HG03565 (cell line): ENCODE measurements around the gene TSPAN11.

Experiments
- ATAC-seq: cut with Tn5 transposase; IDR thresholded peaks from one replicate; pipeline ENCODE4 v1.9.1; 2021; ENCODE audit warnings: mild to moderate bottlenecking, moderate library complexity; ENCODE audit not compliant: unreplicated experiment

The TSPAN11 gene

DNA sequence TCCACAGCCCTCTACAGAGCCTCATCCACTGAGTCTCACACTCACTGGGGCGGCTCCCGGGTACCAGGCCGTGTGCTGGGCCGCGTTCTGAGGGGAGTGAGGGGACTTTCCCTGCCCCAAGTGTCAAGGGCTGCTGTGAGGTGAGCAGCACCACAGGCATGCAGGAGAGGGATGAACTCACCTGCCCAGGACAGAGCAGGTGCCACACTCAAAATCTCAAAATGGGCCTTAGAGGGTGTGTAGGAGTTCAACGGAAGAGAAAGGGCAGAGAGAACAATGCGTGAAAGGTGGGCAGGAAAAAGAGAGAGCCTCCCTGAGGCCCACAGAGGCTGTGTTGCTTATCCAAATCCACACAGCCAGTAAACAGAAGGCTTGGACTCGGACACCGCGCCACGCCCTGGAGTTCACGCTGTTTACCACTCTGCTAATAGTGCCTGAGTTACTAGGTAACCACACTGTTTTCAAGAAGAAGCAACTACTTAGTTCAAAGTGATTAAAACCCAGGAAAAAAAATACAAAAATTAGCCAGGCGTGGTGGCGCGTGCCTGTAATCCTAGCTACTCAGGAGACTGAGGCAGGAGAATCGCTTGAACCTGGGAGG is 32.7 kb downstream of the TSPAN11 start:
- no peak for ATAC-seq

DNA sequence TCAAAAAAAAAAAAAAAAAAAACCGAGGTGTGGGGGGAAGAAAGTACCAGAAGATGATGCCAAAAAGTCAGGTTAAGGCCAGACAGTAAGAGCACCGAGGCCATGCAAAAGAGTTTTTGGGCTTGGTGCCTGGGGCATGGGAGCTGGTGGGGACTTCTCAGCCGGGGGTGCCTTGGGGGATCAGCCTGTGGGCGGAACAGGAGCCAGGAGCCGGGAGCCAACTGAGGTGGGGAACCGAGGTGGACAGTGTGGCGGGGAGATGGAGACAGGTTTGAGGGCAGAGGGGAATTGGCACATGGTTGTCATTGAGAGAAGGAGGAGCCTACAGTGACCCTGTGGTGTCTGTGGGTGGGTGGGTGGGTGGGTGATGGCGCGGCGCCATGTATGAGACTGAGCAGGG is 33.2 kb downstream of the TSPAN11 start:
- no peak for ATAC-seq

- ATAC-seq, result no peak
Measured at GRCh38 chr12:30961030-30961429, 34.5 kb downstream of the TSPAN11 start.

- no peak for ATAC-seq
Measured at GRCh38 chr12:30962047-30962446, 35.5 kb downstream of the TSPAN11 start.

- ATAC-seq, result no peak
Measured at GRCh38 chr12:30963709-30964564, 37.4 kb downstream of the TSPAN11 start.

- ATAC-seq, result no peak
Measured at GRCh38 chr12:30964896-30965612, 38.5 kb downstream of the TSPAN11 start.

DNA sequence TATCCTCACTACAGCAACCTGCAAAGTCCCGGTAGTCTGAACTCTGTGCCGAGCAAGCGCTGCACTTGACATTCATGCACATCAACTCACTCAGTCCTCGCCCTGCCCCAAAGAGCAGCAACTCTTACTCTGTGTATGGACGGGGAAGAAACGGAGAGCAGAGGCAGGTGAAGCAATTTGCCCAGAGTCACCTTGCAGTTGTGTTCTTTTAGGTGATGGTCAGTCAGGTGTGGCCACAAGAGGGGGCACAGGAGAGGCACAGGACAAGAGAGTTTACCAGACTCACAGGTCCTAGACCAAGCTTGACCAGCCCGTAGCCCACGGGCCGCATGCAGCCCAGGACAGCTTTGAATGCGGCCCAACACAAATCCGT is 39.1 kb downstream of the TSPAN11 start:
- ATAC-seq, result no peak

DNA sequence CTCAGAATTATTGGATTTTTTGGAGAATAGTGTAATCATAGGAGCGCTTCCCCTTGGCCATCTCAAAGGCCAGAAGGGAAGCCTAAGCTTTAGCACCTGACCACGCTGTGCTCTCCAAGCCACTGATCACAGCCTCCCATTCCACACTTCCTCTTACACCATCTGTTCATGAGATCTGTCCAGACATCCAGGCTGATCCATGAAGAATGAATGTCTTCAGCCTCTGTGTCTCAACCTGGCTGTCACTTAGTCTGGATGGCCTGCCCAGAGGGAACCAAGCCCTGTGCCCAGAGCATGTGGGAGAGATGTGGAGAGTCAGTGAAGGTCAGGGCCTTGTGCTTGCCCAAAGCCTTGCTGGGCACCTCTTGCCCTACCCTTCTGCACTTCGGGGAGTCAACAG is 40.5 kb downstream of the TSPAN11 start:
- ATAC-seq, result no peak

GRCh38 chr12:30968211-30968610 is 41.7 kb downstream of the TSPAN11 start:
- ATAC-seq, result no peak

- no peak for ATAC-seq
Measured at GRCh38 chr12:30969006-30969405, 42.5 kb downstream of the TSPAN11 start.

DNA sequence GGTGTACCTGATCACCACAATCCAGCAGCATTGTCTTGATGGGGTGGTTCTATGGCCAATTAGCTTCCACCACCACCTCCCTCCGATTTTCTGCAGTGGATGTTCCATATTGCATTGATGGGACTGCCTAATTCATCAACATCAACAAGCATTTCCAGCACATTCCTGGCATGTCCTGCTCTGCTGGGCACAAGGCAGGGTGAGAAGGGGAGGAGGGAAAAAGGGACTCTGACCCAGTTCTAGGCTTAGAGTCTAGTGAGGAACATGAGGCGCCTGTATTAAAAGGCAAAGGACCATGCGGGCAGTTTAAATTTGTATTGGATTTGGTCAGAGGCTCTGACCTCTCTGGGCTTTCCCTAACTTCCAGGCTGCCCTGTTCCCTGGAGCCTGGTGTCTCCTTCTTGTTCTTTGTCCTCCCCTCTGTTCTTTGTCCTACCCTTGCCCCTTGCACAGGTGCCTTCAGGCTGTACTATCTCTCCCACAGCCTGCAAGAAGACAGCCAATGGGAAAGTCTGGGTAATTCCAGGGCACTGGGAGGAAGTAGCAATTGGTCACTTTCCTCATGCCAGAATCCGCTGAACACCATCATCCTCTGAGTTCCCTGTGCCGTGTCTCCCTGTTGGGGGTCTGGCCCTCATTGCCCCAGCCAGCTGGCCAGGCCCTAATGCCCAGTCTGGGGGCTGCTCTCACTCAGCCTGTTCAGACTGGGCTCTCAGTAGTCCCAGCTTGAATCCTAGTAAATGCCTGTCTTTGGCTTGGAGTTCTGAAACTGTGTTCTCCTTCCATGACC is 43.3 kb downstream of the TSPAN11 start:
- no peak for ATAC-seq

DNA sequence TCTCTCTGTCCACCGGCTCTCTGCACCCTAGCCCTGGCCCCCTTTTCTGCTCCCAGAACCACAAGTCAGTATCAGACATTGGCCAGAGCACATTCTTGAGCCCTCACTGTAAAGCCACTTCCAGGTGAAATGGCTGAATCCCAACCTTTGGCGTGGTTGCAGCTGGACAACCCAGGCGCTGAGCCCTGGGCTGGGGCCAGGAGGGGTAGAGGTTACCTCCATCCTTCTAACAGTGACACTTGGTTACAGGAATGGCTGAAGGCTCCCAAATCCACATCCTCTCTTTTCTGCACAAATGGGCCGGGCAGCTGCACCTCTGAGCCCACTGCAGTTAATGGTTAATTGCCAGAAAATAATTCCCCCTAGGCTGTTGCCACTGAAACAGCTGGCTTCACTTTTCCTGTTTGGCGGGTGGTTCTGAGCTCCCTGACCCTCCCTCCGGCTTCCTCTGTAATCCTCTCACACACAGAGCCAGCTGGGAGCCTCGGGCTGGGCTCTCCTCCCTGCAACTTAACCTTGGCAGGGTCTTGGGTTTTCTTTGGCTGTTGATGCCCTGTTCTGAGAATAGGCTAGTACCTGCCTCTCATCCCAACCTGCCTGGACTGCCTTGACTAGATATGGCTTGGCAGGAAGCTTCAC is 44.1 kb downstream of the TSPAN11 start:
- ATAC-seq, result no peak

DNA sequence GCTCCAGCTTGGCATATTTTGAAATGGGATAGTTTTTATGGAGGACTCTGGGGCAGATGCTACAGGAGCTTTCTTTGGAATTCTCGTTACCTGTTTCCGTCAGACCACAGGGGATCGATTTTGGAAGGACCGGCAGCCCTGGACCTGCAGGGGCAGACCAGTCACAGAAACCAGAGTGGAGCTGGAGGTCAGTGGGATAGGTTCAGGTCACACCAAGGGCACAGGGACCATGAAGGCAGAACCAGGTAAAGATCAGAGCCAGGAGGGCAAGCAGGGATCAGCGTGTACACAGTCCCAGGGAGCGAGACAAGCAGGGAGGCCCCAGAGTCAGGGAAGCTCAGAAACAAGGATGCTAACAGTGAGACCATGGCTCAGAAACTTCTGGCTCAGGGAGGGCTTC is 45.5 kb downstream of the TSPAN11 start:
- no peak for ATAC-seq

DNA sequence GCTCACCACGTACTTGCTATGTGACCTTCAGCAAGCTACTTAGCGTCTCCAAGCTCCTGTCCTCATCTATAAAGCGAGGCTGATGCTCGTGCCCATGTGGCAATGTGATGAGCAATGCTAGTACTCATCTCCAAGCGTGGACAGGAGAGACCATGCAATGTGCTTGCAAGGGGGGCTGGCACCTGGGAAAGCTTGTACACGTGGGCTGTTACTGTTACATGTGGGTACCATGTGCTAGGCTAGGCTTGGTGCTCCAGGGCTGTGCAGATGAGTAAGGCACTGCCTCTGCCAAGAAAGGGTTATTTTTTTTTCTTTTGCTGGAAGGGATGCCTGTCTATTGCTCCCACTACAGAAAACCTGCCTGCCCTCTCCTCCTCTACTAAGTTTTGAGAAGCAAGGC is 46.6 kb downstream of the TSPAN11 start:
- no peak for ATAC-seq

DNA sequence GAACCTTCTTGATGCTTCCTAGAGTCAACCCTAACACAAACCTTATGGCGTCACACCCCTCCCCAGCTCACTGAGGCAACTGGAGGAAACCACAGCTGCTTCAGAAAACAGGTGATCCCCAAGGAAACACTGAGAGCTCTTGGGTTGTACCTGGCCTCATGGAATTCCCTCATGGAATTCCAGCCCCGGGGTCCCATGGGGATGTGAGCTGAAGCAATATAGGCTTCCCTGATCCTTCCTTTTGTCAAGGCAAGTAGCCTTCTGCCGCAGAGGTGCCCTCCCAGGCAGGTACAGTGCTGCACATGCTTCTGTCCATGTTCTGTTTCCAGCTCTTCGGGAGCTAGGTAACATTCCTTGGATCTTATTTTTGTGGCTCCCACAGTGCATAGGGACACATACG is 47.3 kb downstream of the TSPAN11 start:
- no peak for ATAC-seq

DNA sequence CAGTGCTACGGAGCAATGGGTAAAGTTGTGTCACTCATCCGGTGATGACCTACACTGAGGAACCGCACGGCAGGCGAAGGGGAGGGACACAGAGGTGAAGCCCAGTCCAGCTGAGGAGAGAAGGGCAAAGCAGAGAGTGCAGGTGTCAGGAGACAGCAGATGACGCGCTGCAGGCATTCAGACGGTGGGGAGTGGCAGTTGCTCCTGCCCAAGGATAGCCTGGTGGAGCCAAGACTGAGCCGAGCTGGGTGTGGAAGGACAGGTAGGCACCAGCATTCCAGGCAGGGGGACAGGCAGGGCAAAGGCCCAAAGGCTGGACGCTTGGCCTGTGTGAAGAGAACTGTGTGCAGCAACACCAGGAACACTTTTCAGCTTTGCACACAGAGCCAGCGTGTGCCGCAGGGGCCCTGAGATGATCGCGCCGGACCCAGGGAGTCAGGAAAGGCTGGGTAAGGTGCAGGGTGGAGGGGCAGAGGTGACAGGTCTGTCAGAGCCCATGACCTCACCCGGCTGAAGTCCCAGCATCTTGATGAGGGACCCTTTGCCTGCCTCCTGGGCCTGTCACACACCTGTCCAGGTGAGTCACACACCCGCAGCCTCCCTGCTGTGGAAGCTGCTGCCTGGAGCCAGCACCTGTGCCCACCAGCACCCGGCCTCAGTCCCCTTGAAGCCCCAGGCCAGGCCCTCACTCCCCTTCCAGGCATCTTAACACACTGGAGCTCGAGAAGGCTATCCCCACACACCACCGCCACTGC is 48.4 kb downstream of the TSPAN11 start:
- no peak for ATAC-seq

DNA sequence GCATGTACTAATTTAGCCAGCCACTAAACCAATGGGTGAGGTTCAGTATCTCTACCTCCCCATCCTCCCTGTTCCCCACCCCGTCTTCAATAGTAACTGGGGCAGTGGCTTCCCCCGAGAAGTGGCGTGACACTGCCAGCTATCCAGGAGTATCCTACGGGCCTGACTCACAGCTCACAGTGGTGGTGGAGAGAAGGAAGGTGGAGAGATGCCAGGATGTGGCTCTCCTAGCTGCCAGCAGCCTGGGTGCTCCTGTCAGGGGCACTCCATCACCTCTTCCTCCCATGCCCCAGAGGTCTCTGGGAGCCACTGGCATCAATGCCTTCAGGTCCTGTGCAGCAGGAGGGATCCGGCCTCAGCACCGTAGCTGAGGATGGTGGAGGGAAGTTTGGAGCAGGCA is 49.0 kb downstream of the TSPAN11 start:
- no peak for ATAC-seq

DNA sequence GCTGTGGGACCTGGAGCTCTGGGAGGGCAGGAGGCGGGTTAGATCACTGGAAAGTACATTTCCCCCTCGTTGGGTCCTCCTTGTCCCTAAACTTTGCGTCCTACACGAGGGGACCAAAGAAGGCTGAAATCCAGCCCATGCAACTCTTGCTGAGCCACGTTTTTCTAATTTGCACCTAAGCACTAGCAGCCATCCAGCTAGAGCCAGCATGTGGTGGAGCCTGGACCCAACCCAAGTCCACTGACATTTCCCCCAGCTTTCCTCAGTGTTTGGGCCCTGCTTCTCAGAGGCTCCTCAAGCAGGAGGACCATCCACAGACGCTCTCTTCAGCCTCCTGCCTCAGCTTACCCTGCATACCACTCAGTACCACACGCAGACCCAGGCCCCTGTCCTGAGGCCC is 49.7 kb downstream of the TSPAN11 start:
- no peak for ATAC-seq

- no peak for ATAC-seq
Measured at GRCh38 chr12:30977124-30977523, 50.6 kb downstream of the TSPAN11 start.
